Measurements from ENCODE around the gene MEIS2.

Gene MEIS2

DNA sequence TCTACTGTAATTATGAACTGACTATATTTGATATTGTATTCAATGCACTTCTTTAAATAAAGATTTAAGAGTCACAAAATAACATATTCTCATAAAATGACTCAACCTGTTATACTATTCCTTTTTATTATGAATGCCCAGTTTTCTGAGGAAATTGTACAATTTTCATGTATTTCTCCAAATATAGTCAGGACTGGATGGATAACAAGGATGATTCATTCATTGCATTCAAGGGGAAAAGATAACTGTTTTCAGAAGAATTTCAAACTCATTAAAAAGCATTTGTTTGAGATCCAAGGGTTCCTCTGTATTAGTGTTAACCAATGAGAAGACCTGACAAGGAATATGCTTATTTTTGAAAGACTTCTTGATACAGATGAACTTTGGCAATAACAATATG is 163.7 kb downstream of the MEIS2 start:
- Histone ChIP-seq H3K27me3 (ENCODE audit: insufficient read depth, low read length, poor library complexity, severe bottlenecking) (no peaks in the 10 kb centered on the region), H3K4me1 (ENCODE audit: insufficient read depth, low read length, poor library complexity, severe bottlenecking) (no peaks in the 10 kb centered on the region), H3K4me2 (ENCODE audit: low read depth, low read length, poor library complexity, severe bottlenecking) (no peak overlapping the region), H3K79me2 (ENCODE audit: insufficient read depth, low read length) (no peaks in the 10 kb centered on the region), H3K9me2 (replicated peaks; ENCODE audit: low read depth, low read length) (no peaks in the 10 kb centered on the region), H3F3A (ENCODE audit: low read depth) (no peaks in the 10 kb centered on the region), H3K4me3 (ENCODE audit: low read length, poor library complexity, severe bottlenecking) (no peak overlapping the region), H4K20me1 (ENCODE audit: insufficient read depth, low read length, poor library complexity, severe bottlenecking) (no peaks in the 10 kb centered on the region), H3K9me3 (ENCODE audit: insufficient read depth, low read depth, low read length) (no peaks in the 10 kb centered on the region), H2AFZ (ENCODE audit: low read length) (no peak overlapping the region), H3K9ac (ENCODE audit: low read depth, low read length, poor library complexity, severe bottlenecking) (no peak overlapping the region), H3K36me3 (ENCODE audit: insufficient read depth, low read length) (no peaks in the 10 kb centered on the region)
- TF ChIP-seq, protein P1, sequence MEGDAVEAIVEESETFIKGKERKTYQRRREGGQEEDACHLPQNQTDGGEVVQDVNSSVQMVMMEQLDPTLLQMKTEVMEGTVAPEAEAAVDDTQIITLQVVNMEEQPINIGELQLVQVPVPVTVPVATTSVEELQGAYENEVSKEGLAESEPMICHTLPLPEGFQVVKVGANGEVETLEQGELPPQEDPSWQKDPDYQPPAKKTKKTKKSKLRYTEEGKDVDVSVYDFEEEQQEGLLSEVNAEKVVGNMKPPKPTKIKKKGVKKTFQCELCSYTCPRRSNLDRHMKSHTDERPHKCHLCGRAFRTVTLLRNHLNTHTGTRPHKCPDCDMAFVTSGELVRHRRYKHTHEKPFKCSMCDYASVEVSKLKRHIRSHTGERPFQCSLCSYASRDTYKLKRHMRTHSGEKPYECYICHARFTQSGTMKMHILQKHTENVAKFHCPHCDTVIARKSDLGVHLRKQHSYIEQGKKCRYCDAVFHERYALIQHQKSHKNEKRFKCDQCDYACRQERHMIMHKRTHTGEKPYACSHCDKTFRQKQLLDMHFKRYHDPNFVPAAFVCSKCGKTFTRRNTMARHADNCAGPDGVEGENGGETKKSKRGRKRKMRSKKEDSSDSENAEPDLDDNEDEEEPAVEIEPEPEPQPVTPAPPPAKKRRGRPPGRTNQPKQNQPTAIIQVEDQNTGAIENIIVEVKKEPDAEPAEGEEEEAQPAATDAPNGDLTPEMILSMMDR (conservative IDR thresholded peaks at IDR 0.05; ENCODE audit: low read length), result no peak
- no peak for TF ChIP-seq EZH2phosphoT487 (IDR thresholded peaks at IDR 0.05; ENCODE audit: borderline replicate concordance)

DNA sequence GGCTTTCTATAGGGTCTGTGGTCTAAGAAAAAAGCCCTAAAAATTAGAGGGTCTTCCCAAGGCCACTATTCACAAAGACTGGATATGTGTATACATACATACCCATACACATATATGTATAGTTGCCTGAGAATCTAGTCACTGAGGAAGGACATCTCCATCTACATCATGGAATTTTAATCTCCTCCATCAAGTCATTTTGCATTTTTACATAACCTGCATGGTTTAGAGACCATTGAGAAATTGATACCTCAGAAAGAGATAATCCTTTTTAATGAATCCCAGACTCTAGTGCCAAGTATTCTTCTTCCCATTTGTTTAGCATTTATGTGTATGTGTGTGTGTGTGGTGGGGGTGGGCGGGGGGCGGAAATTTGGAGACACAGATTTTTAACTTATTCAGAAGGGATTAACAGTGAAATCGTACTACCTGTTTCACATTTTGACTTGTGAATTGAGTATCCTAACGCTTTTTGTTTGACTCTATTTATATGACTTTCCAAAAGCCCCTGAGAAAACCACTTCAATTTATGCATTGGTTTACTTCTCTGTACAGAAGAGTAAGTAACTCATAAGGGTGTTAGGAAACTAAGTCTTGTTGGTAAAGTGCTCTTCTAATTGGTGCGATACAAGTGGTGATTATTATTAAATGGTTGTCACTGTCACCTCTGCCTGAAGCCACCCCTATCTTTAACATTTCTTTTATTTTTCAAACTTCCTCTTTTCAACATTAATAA is 166.9 kb downstream of the MEIS2 start:
- H3K4me1 ChIP-seq (ENCODE audit: insufficient read depth, low read length, poor library complexity, severe bottlenecking), result no peaks in the 10 kb centered on the region
- H3F3A ChIP-seq (ENCODE audit: low read depth), result no peaks in the 10 kb centered on the region
- no peak overlapping the region for H3K9ac ChIP-seq (ENCODE audit: low read depth, low read length, poor library complexity, severe bottlenecking)
- no peaks in the 10 kb centered on the region for H3K36me3 ChIP-seq (ENCODE audit: insufficient read depth, low read length)
- H3K9me2 ChIP-seq (replicated peaks; ENCODE audit: low read depth, low read length), result no peaks in the 10 kb centered on the region
- H3K27me3 ChIP-seq (ENCODE audit: insufficient read depth, low read length, poor library complexity, severe bottlenecking), result no peaks in the 10 kb centered on the region
- no peak for TF ChIP-seq EZH2phosphoT487 (IDR thresholded peaks at IDR 0.05; ENCODE audit: borderline replicate concordance)
- TF ChIP-seq, protein P1 (conservative IDR thresholded peaks at IDR 0.05; ENCODE audit: low read length), result no peak
- no peaks in the 10 kb centered on the region for H4K20me1 ChIP-seq (ENCODE audit: insufficient read depth, low read length, poor library complexity, severe bottlenecking)
- no peak overlapping the region for H2AFZ ChIP-seq (ENCODE audit: low read length)
- no peaks in the 10 kb centered on the region for H3K9me3 ChIP-seq (ENCODE audit: insufficient read depth, low read depth, low read length)
- H3K79me2 ChIP-seq (ENCODE audit: insufficient read depth, low read length), result no peaks in the 10 kb centered on the region
- H3K4me3 ChIP-seq (ENCODE audit: low read length, poor library complexity, severe bottlenecking), result no peak overlapping the region
- no peak overlapping the region for H3K4me2 ChIP-seq (ENCODE audit: low read depth, low read length, poor library complexity, severe bottlenecking)

DNA sequence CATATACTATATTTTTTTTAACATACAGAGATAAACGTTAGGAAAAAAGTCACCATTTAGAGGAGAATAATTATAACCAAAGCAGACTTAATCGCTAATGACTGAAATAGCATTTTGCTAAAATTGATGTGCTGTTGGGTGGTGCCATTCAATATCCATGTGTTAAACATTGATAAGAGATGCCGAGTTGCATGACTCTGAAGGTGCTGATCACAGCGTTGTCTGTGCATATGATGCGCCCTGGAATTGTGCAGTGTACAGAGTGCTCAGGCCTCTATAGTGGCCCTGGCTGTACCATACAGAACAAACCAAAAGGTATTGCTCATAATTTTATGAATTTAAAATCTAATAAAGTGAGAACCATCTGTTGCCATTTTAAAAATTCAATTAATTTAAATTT is 168.3 kb downstream of the MEIS2 start:
- no peaks in the 10 kb centered on the region for H3K4me1 ChIP-seq (ENCODE audit: insufficient read depth, low read length, poor library complexity, severe bottlenecking)
- no peaks in the 10 kb centered on the region for H3K9me2 ChIP-seq (replicated peaks; ENCODE audit: low read depth, low read length)
- no peaks in the 10 kb centered on the region for H3K79me2 ChIP-seq (ENCODE audit: insufficient read depth, low read length)
- H3K9me3 ChIP-seq (ENCODE audit: insufficient read depth, low read depth, low read length), result no peaks in the 10 kb centered on the region
- no peak overlapping the region for H2AFZ ChIP-seq (ENCODE audit: low read length)
- no peaks in the 10 kb centered on the region for H3K36me3 ChIP-seq (ENCODE audit: insufficient read depth, low read length)
- no peak overlapping the region for H3K4me2 ChIP-seq (ENCODE audit: low read depth, low read length, poor library complexity, severe bottlenecking)
- no peaks in the 10 kb centered on the region for H4K20me1 ChIP-seq (ENCODE audit: insufficient read depth, low read length, poor library complexity, severe bottlenecking)
- no peak overlapping the region for H3K9ac ChIP-seq (ENCODE audit: low read depth, low read length, poor library complexity, severe bottlenecking)
- TF ChIP-seq, protein P1 (conservative IDR thresholded peaks at IDR 0.05; ENCODE audit: low read length), result no peak
- no peak for TF ChIP-seq EZH2phosphoT487 (IDR thresholded peaks at IDR 0.05; ENCODE audit: borderline replicate concordance)
- H3K27me3 ChIP-seq (ENCODE audit: insufficient read depth, low read length, poor library complexity, severe bottlenecking), result no peaks in the 10 kb centered on the region
- no peak overlapping the region for H3K4me3 ChIP-seq (ENCODE audit: low read length, poor library complexity, severe bottlenecking)
- H3F3A ChIP-seq (ENCODE audit: low read depth), result no peaks in the 10 kb centered on the region
